Measurements from ENCODE around the gene SH3BP4.

GRCh38 chr2:234982096-234982834, 30.4 kb downstream of the SH3BP4 start:
- no peak for TF ChIP-seq CTCF (conservative IDR thresholded peaks at IDR 0.05)
- TF ChIP-seq ZFX (IDR thresholded peaks at IDR 0.05), result no peak
